GM19099 (cell line): ENCODE data around the gene WLS.

Source experiments
- POLR2A ChIP-seq: IDR thresholded peaks from 3 replicates; pipeline ENCODE4 v1.6.1; 2011; ENCODE audit warnings: low read depth; ENCODE audit not compliant: insufficient read length; ENCODE audit errors: extremely low read depth

WLS gene

DNA sequence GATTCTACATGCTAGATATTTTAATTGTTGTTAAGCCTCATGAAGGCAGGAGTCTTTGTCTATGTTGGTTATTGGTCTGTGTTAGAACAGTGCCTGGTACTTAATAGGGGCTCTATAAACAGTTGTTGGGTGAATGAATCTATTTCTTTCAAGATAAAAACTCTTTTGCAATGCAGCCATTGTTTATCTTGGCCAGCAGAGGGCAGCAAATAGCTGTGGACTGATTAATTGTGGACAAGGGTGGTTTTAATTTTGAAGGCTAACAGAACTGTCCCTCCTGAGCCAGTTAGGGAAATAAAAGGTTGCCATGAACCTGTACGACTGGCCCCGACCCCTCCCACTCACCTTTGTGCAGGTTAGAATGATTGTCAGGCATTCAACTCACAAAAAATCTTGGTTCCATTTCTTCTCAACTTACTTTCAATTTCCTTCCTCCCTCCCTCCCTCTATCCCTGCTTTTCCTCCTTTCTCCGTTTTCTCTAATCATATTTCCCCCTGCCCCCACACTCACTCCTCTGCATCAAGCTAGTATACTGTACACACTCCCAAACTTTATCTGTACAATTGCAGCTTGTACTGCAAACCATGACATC, 115.6 kb downstream of the WLS start:
- TF ChIP-seq POLR2A: no peak

GRCh38 chr1:68115308-68115707, 117.0 kb downstream of the WLS start:
- no peak for TF ChIP-seq POLR2A

DNA sequence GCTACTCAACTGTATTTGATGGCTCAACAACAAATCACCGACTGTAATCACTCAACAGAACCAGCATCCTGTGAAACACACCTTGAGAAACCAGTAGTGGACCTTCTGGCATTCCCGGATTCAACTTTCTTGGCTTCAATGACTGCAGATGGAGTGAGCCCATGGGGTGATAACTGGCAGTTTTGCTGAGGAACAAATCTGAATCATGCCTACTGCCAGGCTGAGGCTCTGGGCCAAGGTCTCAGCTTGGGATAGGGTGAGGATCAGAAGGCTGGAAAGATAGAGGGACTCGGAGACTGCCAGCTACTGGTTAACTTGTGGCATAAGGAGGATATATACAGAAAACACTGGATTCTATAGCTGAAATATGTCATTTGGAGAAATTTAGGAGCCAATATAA, 118.4 kb downstream of the WLS start:
- no peak for TF ChIP-seq POLR2A

DNA sequence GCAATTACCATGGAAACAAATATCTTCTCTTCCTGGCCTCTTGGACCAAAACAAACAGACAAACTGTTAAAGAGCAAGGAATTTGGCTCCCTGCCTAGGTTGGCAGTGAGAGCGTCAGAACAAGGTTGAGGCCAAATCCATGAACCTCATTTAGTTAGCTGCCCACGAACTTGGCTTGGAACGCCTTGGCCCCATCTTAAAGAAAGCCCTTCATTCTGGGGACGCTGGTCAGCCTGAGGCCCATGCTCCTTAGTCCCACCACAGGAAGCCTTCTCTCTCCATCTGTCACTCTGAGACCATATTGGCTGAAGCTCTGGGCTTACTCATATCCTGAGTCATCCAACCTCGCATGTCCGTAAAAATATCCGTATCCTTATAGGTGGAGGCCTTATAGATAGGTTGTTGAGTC, 119.5 kb downstream of the WLS start:
- no peak for TF ChIP-seq POLR2A

- TF ChIP-seq POLR2A: no peak
Measured at GRCh38 chr1:68111519-68112436, 120.5 kb downstream of the WLS start.

DNA sequence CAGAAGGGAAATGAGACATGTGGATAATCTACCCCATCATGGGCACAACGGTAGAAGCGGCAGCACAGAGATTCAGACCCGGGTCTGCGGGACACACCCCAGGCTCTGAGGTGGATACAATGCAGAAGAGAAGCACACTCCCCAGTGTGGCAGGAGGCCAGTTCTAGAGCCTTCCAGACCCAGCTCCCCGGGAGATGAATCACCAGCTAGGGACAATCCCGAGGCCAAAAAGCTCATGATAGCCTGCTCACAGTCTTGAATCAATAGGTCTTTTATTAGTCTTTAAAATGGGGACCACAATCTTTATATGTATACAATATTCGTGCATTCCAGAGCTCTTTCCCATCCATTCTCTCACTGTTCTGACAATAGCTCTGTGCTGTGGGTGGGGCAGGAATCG, 124.6 kb downstream of the WLS start:
- TF ChIP-seq POLR2A: no peak

- no peak for TF ChIP-seq POLR2A
Measured at GRCh38 chr1:68103884-68104554, 128.3 kb downstream of the WLS start.

DNA sequence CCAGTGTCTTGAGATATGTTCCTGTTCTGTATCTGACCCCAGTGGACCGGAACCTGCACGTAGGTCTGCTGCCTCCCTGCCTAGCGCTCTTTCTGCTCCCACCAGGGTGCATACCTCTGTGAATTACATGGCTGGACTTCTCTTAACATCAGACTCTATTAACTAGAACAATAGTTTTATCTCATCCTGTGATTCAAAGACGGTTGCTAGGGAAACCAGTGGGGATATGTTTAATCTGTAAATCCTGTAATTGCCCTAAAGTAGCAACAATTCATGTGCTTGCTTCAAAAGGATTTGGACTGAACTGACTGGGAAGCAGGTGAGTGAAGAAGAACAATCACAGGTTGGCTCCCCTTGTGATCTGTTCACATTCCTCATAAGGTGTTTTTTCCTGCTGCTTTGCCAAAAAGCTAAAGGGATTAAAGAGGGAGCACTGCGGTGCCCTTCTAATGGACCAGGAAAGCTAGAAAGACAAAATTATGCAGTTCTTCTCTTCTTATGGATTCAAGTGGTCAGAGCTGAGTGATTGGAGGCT, 129.2 kb downstream of the WLS start:
- TF ChIP-seq POLR2A: no peak

DNA sequence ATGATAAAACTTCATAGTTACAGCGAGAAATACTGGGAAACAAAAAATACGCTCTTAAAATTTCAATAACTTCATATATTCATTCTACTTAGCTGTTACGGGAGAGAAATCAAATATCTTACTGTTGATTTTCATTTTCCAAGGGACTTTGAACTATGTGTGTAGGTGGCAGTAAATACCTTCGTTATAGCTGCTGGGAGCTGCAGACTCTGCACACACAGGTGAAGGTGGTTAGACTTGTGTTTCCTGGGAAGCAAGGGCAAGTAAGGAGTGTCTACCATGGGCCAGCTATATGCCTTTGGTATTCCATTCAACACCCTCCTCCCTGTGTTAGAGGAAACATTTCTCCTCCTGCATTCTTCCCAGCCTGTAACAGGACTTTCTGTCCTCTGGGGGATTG, 130.5 kb downstream of the WLS start:
- no peak for TF ChIP-seq POLR2A

GRCh38 chr1:68100571-68100970, 131.8 kb downstream of the WLS start:
- no peak for TF ChIP-seq POLR2A

DNA sequence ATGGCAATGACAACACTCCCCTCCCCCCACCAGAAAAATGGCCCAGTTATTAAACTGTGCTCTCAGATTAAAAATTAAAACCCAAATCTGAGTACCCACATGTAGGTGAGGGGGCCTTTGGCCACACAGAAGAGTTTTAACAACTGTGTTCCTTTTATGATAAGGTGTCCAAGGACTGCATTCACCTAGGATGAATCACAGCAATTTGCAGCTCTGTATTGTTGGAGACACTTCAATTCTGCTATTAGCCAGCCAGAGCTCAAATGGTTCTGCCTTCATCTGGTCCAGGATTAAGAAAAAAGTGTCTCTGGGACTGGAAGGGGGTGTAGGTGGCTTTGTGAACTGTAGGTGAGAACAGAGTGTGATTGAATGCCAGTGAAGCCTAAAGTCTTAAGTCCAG, 138.6 kb downstream of the WLS start:
- no peak for TF ChIP-seq POLR2A

- TF ChIP-seq POLR2A: no peak
Measured at GRCh38 chr1:68087184-68087583, 145.1 kb downstream of the WLS start.

- TF ChIP-seq POLR2A: no peak
Measured at GRCh38 chr1:68085752-68086151, 146.6 kb downstream of the WLS start.

GRCh38 chr1:68083686-68084085, 148.6 kb downstream of the WLS start:
- no peak for TF ChIP-seq POLR2A

- TF ChIP-seq POLR2A: no peak
Measured at GRCh38 chr1:68081775-68082283, 150.5 kb downstream of the WLS start.
